PC-3 (cell line): ENCODE data around the gene ZNF160. TPM values are rescaled to one million over a fixed set of nuclear protein-coding genes. Genes with fewer than 3 reads are reported as not detected.

Experiments used
- ATAC-seq: fragments of 200-7000 bp; cut with Tn5 transposase; 2 replicates; pipeline ENCODE4 v1.9.1; 2020; ENCODE audit warnings: mild to moderate bottlenecking, moderate library complexity
- Bru-seq: library from RNA; stranded (reverse); fragments of 400-500 nt; gene quantifications from one replicate; lab custom pipeline; 2021; lab: Mats Ljungman, UMichigan
- BruChase-seq, 2 experiments: library from RNA; stranded (reverse); fragments of 400-500 nt; gene quantifications; one replicate each; lab custom pipeline; 2021; lab: Mats Ljungman, UMichigan
- BruUV-seq: library from RNA; stranded (reverse); fragments of 400-500 nt; replicated peaks from 2 replicates; lab custom pipeline; 2021; lab: Mats Ljungman, UMichigan
- CTCF ChIA-PET: fragments of 300-600 bp; sonication (Branson Sonifier 250); formaldehyde crosslinking; loops from one replicate; lab custom pipeline; 2022; ENCODE audit warnings: antibody characterized with exemption; lab: Charles Lee
- POLR2A ChIA-PET: fragments of 300-600 bp; sonication (Branson Sonifier 250); formaldehyde crosslinking; loops from one replicate; lab custom pipeline; 2022; ENCODE audit warnings: antibody characterized with exemption; ENCODE audit not compliant: unreplicated experiment; lab: Charles Lee
- DNase-seq: peaks from one replicate; pipeline ENCODE4 v3.0.0-alpha.2; 2015
- H2AFZ ChIP-seq: fragments of 300-600 bp; sonication (generic); 2 replicates; pipeline ENCODE4 v1.6.0; 2016; ENCODE audit warnings: antibody characterized with exemption, low read length
- H3F3A ChIP-seq: fragments of 300-600 bp; sonication (generic); one replicate; pipeline ENCODE4 v1.6.0; 2017; ENCODE audit warnings: antibody characterized with exemption, low read length, control low read depth, mild to moderate bottlenecking; ENCODE audit not compliant: unreplicated experiment
- H3K27ac ChIP-seq: fragments of 300-600 bp; sonication (generic); 2 replicates; pipeline ENCODE4 v1.5.1; 2016; ENCODE audit warnings: mild to moderate bottlenecking, low read length
- H3K27me3 ChIP-seq: fragments of 300-600 bp; sonication (generic); 2 replicates; pipeline ENCODE4 v1.6.1; 2016; ENCODE audit warnings: low read length, mixed read lengths
- H3K36me3 ChIP-seq: fragments of 300-600 bp; sonication (generic); 2 replicates; pipeline ENCODE4 v1.6.1; 2016; ENCODE audit warnings: low read depth, mixed run types, low read length, mixed read lengths
- H3K4me1 ChIP-seq: fragments of 300-600 bp; sonication (generic); 2 replicates; pipeline ENCODE4 v1.5.1; 2016; ENCODE audit warnings: low read length; ENCODE audit not compliant: insufficient read depth
- H3K4me2 ChIP-seq: fragments of 300-600 bp; sonication (generic); 2 replicates; pipeline ENCODE4 v1.6.0; 2016; ENCODE audit warnings: low read length
- H3K4me3 ChIP-seq: fragments of 300-600 bp; sonication (generic); 2 replicates; pipeline ENCODE4 v1.5.1; 2016; ENCODE audit warnings: mild to moderate bottlenecking, low read length, mixed read lengths
- H3K79me2 ChIP-seq: fragments of 300-600 bp; sonication (generic); 2 replicates; pipeline ENCODE4 v1.6.1; 2017; ENCODE audit warnings: low read length, mixed read lengths
- H3K9ac ChIP-seq: fragments of 300-600 bp; sonication (generic); 2 replicates; pipeline ENCODE4 v1.6.0; 2016; ENCODE audit warnings: mild to moderate bottlenecking, low read length
- H3K9me2 ChIP-seq: fragments of 300-600 bp; sonication (generic); replicated peaks from 2 replicates; pipeline ENCODE4 v1.6.1; 2016; ENCODE audit warnings: mixed run types, low read length, mixed read lengths
- H3K9me3 ChIP-seq: fragments of 300-600 bp; sonication (generic); 2 replicates; pipeline ENCODE4 v1.6.1; 2016; ENCODE audit warnings: low read length, mixed read lengths
- H4K20me1 ChIP-seq: fragments of 300-600 bp; sonication (generic); 2 replicates; pipeline ENCODE4 v1.6.1; 2016; ENCODE audit warnings: low read length, mixed read lengths
- CTCF ChIP-seq: fragments of 300-600 bp; sonication (generic); conservative IDR thresholded peaks from 2 replicates; pipeline ENCODE4 v1.5.1; 2017; ENCODE audit warnings: antibody characterized with exemption, low read depth, mild to moderate bottlenecking, low read length
- EZH2 ChIP-seq: fragments of 300-600 bp; sonication (generic); IDR thresholded peaks from one replicate; pipeline ENCODE4 v1.6.1; 2017; ENCODE audit warnings: antibody characterized with exemption, mild to moderate bottlenecking, low read length; ENCODE audit not compliant: unreplicated experiment
- EZH2phosphoT487 ChIP-seq: fragments of 300-600 bp; sonication (generic); IDR thresholded peaks from 2 replicates; pipeline ENCODE4 v1.6.1; 2018; ENCODE audit warnings: mild to moderate bottlenecking, antibody characterized with exemption, low read length, borderline replicate concordance
- intact Hi-C: fragments of 100-400 bp; cut with micrococcal nuclease; formaldehyde crosslinking; loops from 2 replicates; pipeline ENCODE4 v1.9.0; 2023
- long read RNA-seq: library from polyadenylated mRNA; unstranded; transcript quantifications from one replicate; pipeline ENCODE4 v2.0.0, GENCODE V29; 2021; ENCODE audit not compliant: unreplicated experiment
- total RNA-seq: library from RNA; depleted of rRNA; stranded (reverse); fragments of >200 nt; gene quantifications from 2 replicates; pipeline ENCODE4 v1.2.3, GENCODE V29; 2014; rRNA removed

The ZNF160 gene
- total RNA-seq (22.3 and 25.1 TPM in 2 replicates), Bru-seq, nascent RNA (percentile 89 among the genes with signal in this experiment), BruChase-seq, experiment 1, labeled RNA remaining after a 6-hour chase (percentile 83 among the genes with signal in this experiment), BruChase-seq, experiment 2, labeled RNA remaining after a 2-hour chase (percentile 92 among the genes with signal in this experiment)
- long read RNA-seq, full-length matches to known transcripts = 53 of 97 reads
- long read RNA-seq, partial matches to known transcripts = 8 of 97 reads
- long read RNA-seq, other reads (novel, unspliced or antisense) = 36 of 97 reads

GRCh38 chr19:53103234-53104203, at the start of gene ZNF160:
Gene ZNF160 (minus strand): TSS chr19:53103422. CDS start chr19:53086276, 17,146 bp downstream.
- Histone ChIP-seq H3K79me2 (peaks cover 45% of the 10 kb centered on the region), H2AFZ (peak within 1 kb of the TSS; percentile 98), H3K4me2 (peak within 1 kb of the TSS; percentile 96), H4K20me1 (0 out of 2 replicates have a peak, but pooled peaks cover 4% of the 10 kb centered on the region), H3K27me3 (no peaks in the 10 kb centered on the region), H3K9me2 (no peaks in the 10 kb centered on the region), H3K27ac (peak within 1 kb of the TSS; percentile 56), H3K9me3 (peaks cover 6% of the 10 kb centered on the region), H3K4me1 (peaks cover 9% of the 10 kb centered on the region), H3F3A (no peaks in the 10 kb centered on the region), H3K4me3 (peak within 1 kb of the TSS; percentile 97), H3K9ac (peak within 1 kb of the TSS; percentile 89), H3K36me3 (peaks cover 14% of the 10 kb centered on the region)
- no peak for TF ChIP-seq CTCF
- no peak for TF ChIP-seq EZH2
- TF ChIP-seq EZH2phosphoT487 = no peak
- ChIA-PET POLR2A (no interaction called here), CTCF (no interaction called here)
- TSS peak; percentile 61 for BruUV-seq
- ATAC-seq (peak; percentile 93), DNase-seq (peak; percentile 99)
- intact Hi-C loops = loop anchor here (1.0 to 5.0 kb wide), 2 partner anchors 94 to 110 kb away; no protein-coding TSS in a partner anchor

GRCh38 chr19:53147645-53148044, 44.4 kb upstream of the ZNF160 start:
- Histone ChIP-seq H3K36me3 (peaks cover 73% of the 10 kb centered on the region), H3K9ac (no peak overlapping the region), H3K4me1 (no peaks in the 10 kb centered on the region), H2AFZ (no peak overlapping the region), H3K9me2 (no peaks in the 10 kb centered on the region), H3K9me3 (peaks cover 43% of the 10 kb centered on the region), H4K20me1 (no peaks in the 10 kb centered on the region), H3K4me3 (no peak overlapping the region), H3F3A (no peaks in the 10 kb centered on the region), H3K27ac (no peak overlapping the region), H3K79me2 (no peaks in the 10 kb centered on the region), H3K27me3 (no peaks in the 10 kb centered on the region), H3K4me2 (no peak overlapping the region)
- POLR2A ChIA-PET = no interaction called here
- CTCF ChIA-PET = no interaction called here
- DNase-seq = no peak
- TF ChIP-seq CTCF (no peak), EZH2phosphoT487 (no peak), EZH2 (no peak)
- ATAC-seq = no peak
- no TSS peak for BruUV-seq
- intact Hi-C loops = no loop called here
